SK-N-SH treated with all-trans-retinoic acid at 6 μM for 48 hours (cell line): ENCODE data around the gene SPAG9.

Source experiments
- ESRRG ChIP-seq: fragments of 250-450 bp; sonication (Bioruptor Pico); IDR thresholded peaks from 2 replicates; pipeline ENCODE4 v1.6.1; 2021; ENCODE audit warnings: mild to moderate bottlenecking
- ZC3H10 ChIP-seq: fragments of 250-450 bp; sonication (Bioruptor Pico); IDR thresholded peaks from 2 replicates; pipeline ENCODE4 v1.5.1; 2021; ENCODE audit warnings: mild to moderate bottlenecking, moderate library complexity
- ZNF70 ChIP-seq: fragments of 450-650 bp; formaldehyde crosslinking; IDR thresholded peaks from 2 replicates; pipeline ENCODE4 v1.5.0; 2020; ENCODE audit warnings: mild to moderate bottlenecking, moderate library complexity
- TF ChIP-seq, protein P1 (sequence below): fragments of 250-450 bp; sonication (Bioruptor Pico); IDR thresholded peaks from 2 replicates; pipeline ENCODE4 v1.8.0; 2020; ENCODE audit warnings: mild to moderate bottlenecking, moderate library complexity, borderline replicate concordance
- TF ChIP-seq, protein P2 (sequence below): fragments of 250-450 bp; sonication (Bioruptor Pico); IDR thresholded peaks from 2 replicates; pipeline ENCODE4 v1.8.0; 2021; ENCODE audit warnings: low read depth, mild to moderate bottlenecking, moderate library complexity, borderline replicate concordance

- TF ChIP-seq ZC3H10 (CRISPR knock-in tag) = no peak
- TF ChIP-seq, protein P1, sequence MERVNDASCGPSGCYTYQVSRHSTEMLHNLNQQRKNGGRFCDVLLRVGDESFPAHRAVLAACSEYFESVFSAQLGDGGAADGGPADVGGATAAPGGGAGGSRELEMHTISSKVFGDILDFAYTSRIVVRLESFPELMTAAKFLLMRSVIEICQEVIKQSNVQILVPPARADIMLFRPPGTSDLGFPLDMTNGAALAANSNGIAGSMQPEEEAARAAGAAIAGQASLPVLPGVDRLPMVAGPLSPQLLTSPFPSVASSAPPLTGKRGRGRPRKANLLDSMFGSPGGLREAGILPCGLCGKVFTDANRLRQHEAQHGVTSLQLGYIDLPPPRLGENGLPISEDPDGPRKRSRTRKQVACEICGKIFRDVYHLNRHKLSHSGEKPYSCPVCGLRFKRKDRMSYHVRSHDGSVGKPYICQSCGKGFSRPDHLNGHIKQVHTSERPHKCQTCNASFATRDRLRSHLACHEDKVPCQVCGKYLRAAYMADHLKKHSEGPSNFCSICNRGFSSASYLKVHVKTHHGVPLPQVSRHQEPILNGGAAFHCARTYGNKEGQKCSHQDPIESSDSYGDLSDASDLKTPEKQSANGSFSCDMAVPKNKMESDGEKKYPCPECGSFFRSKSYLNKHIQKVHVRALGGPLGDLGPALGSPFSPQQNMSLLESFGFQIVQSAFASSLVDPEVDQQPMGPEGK = no peak
- peak; percentile 40; the same call in 1 of the 2 replicates for TF ChIP-seq ZNF70 (CRISPR knock-in tag)
- peak; percentile 82; the same call in 1 of the 2 replicates for TF ChIP-seq ESRRG (CRISPR knock-in tag)
- TF ChIP-seq, protein P2, sequence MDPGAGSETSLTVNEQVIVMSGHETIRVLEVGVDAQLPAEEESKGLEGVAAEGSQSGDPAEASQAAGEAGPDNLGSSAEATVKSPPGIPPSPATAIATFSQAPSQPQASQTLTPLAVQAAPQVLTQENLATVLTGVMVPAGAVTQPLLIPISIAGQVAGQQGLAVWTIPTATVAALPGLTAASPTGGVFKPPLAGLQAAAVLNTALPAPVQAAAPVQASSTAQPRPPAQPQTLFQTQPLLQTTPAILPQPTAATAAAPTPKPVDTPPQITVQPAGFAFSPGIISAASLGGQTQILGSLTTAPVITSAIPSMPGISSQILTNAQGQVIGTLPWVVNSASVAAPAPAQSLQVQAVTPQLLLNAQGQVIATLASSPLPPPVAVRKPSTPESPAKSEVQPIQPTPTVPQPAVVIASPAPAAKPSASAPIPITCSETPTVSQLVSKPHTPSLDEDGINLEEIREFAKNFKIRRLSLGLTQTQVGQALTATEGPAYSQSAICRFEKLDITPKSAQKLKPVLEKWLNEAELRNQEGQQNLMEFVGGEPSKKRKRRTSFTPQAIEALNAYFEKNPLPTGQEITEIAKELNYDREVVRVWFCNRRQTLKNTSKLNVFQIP (CRISPR knock-in tag) = no peak
Observed at GRCh38 chr17:51120739-51121619, at the start of gene SPAG9.
